SU-DHL-6 (cell line): ENCODE results near the gene MYBPHL.

ENCODE experiments used
- CTCF ChIP-seq: fragments of 200-600 bp; sonication (generic); IDR thresholded peaks from one replicate; pipeline ENCODE4 v1.5.1; 2017; ENCODE audit warnings: antibody characterized with exemption, mild to moderate bottlenecking, low read length, moderate library complexity; ENCODE audit not compliant: insufficient read depth, poor library complexity, severe bottlenecking
- EZH2phosphoT487 ChIP-seq: fragments of 200-600 bp; sonication (generic), shearing (Covaris generic); conservative IDR thresholded peaks from 2 replicates; pipeline ENCODE4 v1.6.1; 2018; ENCODE audit warnings: mild to moderate bottlenecking, antibody characterized with exemption, low read length, moderate library complexity, mixed read lengths

GRCh38 chr1:109266965-109267364, 39.8 kb downstream of the MYBPHL start:
- TF ChIP-seq CTCF, result no peak
- TF ChIP-seq EZH2phosphoT487, result no peak
